HUES64 (cell line): ENCODE results near the gene LAMA4.

Experiments
- H3K27ac ChIP-seq: 2 replicates; pipeline ENCODE4 v1.7.0; 2013; ENCODE audit warnings: low read depth, low read length, inconsistent platforms
- H3K27me3 ChIP-seq: 2 replicates; pipeline ENCODE4 v1.6.1; 2013; ENCODE audit warnings: mild to moderate bottlenecking, low read length; ENCODE audit not compliant: insufficient read depth
- H3K36me3 ChIP-seq: 2 replicates; pipeline ENCODE4 v1.6.1; 2013; ENCODE audit warnings: mild to moderate bottlenecking, low read length; ENCODE audit not compliant: insufficient read depth
- H3K4me1 ChIP-seq: 2 replicates; pipeline ENCODE4 v1.6.1; 2013; ENCODE audit warnings: mild to moderate bottlenecking, low read length, moderate library complexity; ENCODE audit not compliant: insufficient read depth
- H3K4me3 ChIP-seq: 2 replicates; pipeline ENCODE4 v1.5.1; 2013; ENCODE audit warnings: mild to moderate bottlenecking, low read length, moderate library complexity
- H3K9ac ChIP-seq: 2 replicates; pipeline ENCODE4 v1.6.1; 2013; ENCODE audit warnings: mild to moderate bottlenecking, low read depth, low read length
- H3K9me3 ChIP-seq: 2 replicates; pipeline ENCODE4 v1.6.1; 2013; ENCODE audit warnings: low read depth, low read length; ENCODE audit not compliant: insufficient read depth
- WGBS: fragments of 150-250, 120-280 bp; methylation state at CpG from one replicate; pipeline ENCODE4 v1.1.7; 2013; ENCODE audit warnings: missing lambda C conversion rate; 5-methylcytosine and 5-hydroxymethylcytosine counted together

Gene LAMA4

DNA sequence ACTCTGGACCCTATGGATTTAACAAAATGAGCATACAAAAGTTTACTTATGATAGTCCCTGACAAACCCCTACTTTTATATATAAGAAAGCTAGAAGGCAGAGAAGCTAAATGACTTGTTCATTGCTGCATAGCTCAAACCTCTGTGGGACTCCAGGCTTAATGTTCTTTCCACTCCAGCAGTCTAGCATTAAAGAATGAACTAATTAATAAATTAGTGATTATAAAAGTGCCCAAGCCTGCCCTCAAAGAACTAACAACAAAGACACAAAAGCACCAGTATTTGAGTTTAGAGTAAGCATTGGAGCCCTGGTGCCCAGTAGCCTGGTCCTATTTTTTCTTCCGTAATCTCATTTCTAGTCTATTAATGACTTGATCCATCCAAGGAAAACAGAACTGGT is 59.9 kb downstream of the LAMA4 start:
- Histone ChIP-seq H3K36me3 (no peaks in the 10 kb centered on the region), H3K4me1 (peaks cover 8% of the 10 kb centered on the region), H3K27me3 (no peaks in the 10 kb centered on the region), H3K27ac (no peak overlapping the region), H3K9ac (no peak overlapping the region), H3K4me3 (no peak overlapping the region), H3K9me3 (no peaks in the 10 kb centered on the region)
- WGBS: 100% methylated on average over 1 of the region's 1 CpG

DNA sequence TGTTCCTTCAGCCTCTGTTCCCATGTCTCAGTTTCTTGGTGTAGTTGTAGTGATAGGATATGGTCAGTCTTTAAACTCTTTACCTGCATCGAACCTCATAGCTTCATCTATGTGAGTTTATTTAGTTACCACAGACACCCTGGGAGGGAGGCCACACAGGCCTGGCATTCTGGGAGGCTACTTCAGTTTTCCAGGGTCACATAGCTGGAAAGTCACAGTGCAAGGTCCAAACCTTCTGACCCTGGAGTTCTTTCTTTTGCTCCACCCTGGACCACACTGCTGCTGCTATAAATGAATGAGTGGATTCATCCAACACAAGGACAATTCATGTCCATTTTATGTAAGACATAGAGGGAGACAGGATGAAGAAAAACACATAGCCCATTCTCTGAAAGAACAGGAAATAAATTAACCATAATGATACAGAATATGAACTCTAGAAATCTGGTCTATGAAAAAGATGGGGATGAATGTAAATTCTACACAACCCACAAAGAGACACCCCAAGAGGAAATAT is 60.8 kb downstream of the LAMA4 start:
- Histone ChIP-seq H3K27ac (no peak overlapping the region), H3K4me3 (no peak overlapping the region), H3K36me3 (no peaks in the 10 kb centered on the region), H3K9me3 (no peaks in the 10 kb centered on the region), H3K4me1 (peaks cover 2% of the 10 kb centered on the region; the same call in 1 of the 2 replicates), H3K27me3 (no peaks in the 10 kb centered on the region), H3K9ac (no peak overlapping the region)
- WGBS: 90% methylated on average over 1 of the region's 1 CpG

DNA sequence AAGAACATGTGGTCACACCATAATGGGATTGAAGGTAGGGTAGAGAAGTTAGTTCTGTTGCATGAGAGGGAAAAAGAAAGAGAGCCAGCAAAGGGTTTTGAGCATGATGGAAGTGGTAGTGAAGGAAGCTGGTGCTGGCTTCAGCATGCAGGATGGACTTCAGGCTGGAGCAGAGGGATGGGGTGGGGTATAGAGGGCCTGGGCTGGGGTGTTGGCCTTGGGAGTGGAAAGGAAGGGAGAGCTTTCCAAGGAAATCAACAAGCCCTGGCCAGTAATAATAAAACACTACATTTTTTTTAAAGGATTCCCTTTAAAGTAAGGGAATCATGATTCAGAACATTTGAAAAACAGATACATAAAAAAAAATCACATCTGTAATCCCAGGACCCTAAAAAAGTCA is 61.2 kb downstream of the LAMA4 start:
- no peak overlapping the region for H3K9ac ChIP-seq
- H3K27ac ChIP-seq: no peak overlapping the region
- no peaks in the 10 kb centered on the region for H3K9me3 ChIP-seq
- no peaks in the 10 kb centered on the region for H3K27me3 ChIP-seq
- peaks cover 2% of the 10 kb centered on the region; the same call in 1 of the 2 replicates for H3K4me1 ChIP-seq
- no peaks in the 10 kb centered on the region for H3K36me3 ChIP-seq
- H3K4me3 ChIP-seq: no peak overlapping the region

DNA sequence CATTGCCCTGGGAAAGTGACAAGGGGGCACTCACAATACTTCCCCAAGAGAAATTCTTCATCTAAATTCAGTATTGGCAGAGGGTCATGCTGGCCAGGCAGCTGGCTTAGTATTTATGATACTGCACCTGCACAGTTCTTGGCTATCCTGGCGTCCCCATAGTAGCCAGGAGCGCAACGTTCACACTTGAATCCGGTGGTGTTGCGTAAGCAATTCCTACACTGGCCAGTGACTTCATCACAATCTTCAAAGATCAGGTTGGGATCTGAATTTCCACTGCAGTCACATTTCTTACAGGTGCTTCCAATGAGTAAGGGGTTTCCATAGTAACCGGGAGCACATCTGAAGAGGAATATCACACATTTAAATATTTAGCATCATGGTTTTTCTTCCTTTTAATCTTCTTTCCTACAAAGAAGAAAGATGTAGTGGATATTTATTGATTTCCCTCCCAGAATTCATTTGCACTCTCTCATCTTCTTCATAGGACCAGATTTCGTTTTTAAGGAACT is 62.8 kb downstream of the LAMA4 start:
- H3K9ac ChIP-seq: no peak overlapping the region
- peaks cover 2% of the 10 kb centered on the region; the same call in 1 of the 2 replicates for H3K4me1 ChIP-seq
- no peaks in the 10 kb centered on the region for H3K27me3 ChIP-seq
- no peak overlapping the region for H3K27ac ChIP-seq
- no peaks in the 10 kb centered on the region for H3K9me3 ChIP-seq
- no peaks in the 10 kb centered on the region for H3K36me3 ChIP-seq
- no peak overlapping the region for H3K4me3 ChIP-seq
- 95% methylated on average over 6 of the region's 7 CpGs for WGBS

DNA sequence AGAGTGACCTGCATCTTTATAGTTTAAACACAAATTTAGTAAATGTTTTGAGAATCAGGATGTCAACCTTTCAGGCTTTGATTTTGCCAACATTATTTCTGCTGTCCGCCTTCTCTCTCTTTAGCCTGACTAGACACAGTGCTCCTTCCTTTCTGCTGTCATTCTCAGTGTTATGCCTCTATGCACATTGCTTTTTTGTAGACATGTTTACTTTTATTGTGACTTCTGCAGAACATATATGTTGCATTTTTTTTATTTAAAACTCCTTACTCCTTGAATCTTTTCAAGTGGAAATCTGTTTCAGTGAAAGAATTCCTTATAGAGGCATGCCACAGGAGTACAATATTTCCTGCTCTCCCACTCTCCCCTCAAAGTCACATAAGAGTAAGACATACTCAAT is 64.2 kb downstream of the LAMA4 start:
- Histone ChIP-seq H3K9ac (no peak overlapping the region), H3K9me3 (no peaks in the 10 kb centered on the region), H3K27me3 (no peaks in the 10 kb centered on the region), H3K4me1 (peaks cover 2% of the 10 kb centered on the region; the same call in 1 of the 2 replicates), H3K36me3 (no peaks in the 10 kb centered on the region), H3K27ac (no peak overlapping the region), H3K4me3 (no peak overlapping the region)
- WGBS: 93% methylated on average over 1 of the region's 1 CpG

DNA sequence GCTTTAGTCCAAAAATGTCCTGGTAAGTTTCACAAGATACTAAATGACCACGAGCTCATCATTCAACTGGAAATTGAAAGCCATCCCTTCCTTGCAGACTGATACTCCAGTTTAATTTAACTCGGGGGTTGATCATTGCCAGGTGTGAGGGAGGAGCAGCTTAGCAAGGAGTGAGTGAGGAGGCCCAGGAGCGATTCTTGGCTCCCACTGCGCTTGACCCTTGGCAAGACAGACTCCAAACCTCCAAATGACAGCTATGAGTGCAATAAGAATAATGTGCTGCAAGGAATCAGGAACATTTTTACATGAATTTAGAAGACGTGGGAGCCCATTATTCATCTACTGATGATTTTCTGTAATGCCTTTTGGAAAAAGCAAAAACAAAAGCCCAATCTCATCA is 64.9 kb downstream of the LAMA4 start:
- Histone ChIP-seq H3K27ac (no peak overlapping the region), H3K36me3 (no peaks in the 10 kb centered on the region)
- WGBS: 89% methylated on average over 5 of the region's 5 CpGs

DNA sequence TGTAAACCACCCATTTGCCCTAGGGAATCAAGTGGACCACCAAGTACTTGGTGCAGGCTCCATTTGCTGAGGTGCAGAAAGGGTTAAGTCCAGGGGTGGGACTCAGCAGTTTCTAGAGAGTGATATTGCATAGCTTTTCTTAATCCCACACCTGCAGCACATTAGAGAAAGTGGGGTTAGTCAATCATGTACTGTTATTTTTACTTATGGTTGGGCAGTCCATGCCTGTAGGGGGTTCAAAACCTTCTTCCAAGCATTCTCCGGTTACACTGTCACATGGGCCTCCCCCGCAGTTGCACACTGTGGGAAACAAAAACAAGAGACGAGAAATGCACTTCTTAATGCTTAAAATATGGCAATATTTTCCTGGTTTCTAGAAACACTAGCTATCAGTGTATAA is 65.5 kb downstream of the LAMA4 start:
- WGBS: 87% methylated on average over 3 of the region's 3 CpGs
- Histone ChIP-seq H3K27me3 (no peaks in the 10 kb centered on the region), H3K4me1 (peaks cover 2% of the 10 kb centered on the region; the same call in 1 of the 2 replicates), H3K4me3 (no peak overlapping the region), H3K36me3 (no peaks in the 10 kb centered on the region), H3K9ac (no peak overlapping the region), H3K9me3 (no peaks in the 10 kb centered on the region), H3K27ac (no peak overlapping the region)

More for the DNA sequence above, 64.9 kb downstream of the LAMA4 start:
- Histone ChIP-seq H3K27me3 (no peaks in the 10 kb centered on the region), H3K9ac (no peak overlapping the region), H3K4me1 (peaks cover 2% of the 10 kb centered on the region; the same call in 1 of the 2 replicates), H3K4me3 (no peak overlapping the region), H3K9me3 (no peaks in the 10 kb centered on the region)

DNA sequence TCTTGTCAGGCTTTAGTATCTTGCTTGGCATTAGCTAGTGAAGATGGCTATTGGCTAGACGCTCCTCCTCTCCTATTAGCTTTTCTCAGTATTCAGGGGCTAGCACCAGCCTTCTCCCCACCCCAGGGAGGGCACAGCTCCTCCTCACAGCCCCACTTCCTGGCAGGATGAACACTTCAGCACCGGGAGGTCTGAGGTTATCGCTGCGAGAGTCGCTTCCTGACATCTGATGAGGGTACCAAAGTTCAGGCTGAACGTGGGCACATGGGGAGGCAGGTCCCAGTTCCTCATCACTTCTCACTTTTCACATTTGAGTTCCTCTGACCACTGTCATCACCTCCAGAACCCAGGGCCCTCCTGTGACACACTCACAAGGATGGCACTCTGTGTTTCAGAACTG is 66.6 kb downstream of the LAMA4 start:
- no peak overlapping the region for H3K27ac ChIP-seq
- no peaks in the 10 kb centered on the region for H3K9me3 ChIP-seq
- WGBS: 85% methylated on average over 6 of the region's 6 CpGs
- H3K27me3 ChIP-seq: no peaks in the 10 kb centered on the region
- H3K9ac ChIP-seq: no peak overlapping the region
- H3K4me1 ChIP-seq: peaks cover 2% of the 10 kb centered on the region; the same call in 1 of the 2 replicates
- no peaks in the 10 kb centered on the region for H3K36me3 ChIP-seq
- no peak overlapping the region for H3K4me3 ChIP-seq

DNA sequence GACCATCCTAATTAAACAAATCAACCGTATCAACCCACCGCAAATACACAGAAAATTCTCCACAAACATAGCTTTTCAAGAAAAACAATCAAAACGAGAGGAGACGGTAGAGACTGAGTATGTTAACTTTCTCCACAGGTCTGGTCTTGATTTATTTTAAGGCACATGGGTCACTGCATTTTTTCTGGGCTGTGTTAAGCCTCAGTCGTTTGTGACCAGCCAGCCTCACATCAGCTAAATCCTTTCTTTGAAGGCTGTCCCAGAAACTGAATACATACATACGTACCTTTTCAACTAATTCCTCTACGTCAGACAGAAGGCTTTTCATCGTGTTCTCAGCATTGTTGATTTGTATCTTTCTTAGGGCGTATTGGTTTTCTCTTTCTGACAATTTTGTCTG is 69.4 kb downstream of the LAMA4 start:
- H3K36me3 ChIP-seq: no peaks in the 10 kb centered on the region
- H3K9me3 ChIP-seq: no peaks in the 10 kb centered on the region
- WGBS: 93% methylated on average over 9 of the region's 9 CpGs
- H3K27me3 ChIP-seq: no peaks in the 10 kb centered on the region
- H3K27ac ChIP-seq: no peak overlapping the region
- peaks cover 2% of the 10 kb centered on the region; the same call in 1 of the 2 replicates for H3K4me1 ChIP-seq
- H3K4me3 ChIP-seq: no peak overlapping the region
- no peak overlapping the region for H3K9ac ChIP-seq

DNA sequence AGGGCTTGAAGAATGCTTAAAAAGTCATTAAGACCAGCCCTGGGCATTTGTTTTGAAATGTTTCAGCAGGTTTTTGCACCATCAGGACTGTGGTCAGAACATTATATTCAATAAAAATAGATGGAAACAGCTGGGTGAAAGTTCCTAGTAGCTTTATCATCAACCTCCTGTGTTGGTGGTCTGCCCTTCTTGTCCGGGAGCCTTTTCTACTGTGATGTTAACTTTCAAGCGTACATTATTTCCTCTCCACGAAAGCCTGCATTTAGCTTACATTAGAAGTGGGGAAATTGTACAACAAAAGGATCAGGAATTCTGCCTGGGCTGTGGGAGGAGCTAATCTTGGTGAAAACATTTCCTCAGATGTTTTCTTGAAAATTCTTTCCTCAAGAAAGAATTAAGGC is 71.1 kb downstream of the LAMA4 start:
- Histone ChIP-seq H3K4me1 (no peaks in the 10 kb centered on the region), H3K27me3 (no peaks in the 10 kb centered on the region), H3K9me3 (no peaks in the 10 kb centered on the region), H3K4me3 (no peak overlapping the region), H3K36me3 (no peaks in the 10 kb centered on the region), H3K27ac (no peak overlapping the region), H3K9ac (no peak overlapping the region)
- WGBS: 97% methylated on average over 3 of the region's 3 CpGs

DNA sequence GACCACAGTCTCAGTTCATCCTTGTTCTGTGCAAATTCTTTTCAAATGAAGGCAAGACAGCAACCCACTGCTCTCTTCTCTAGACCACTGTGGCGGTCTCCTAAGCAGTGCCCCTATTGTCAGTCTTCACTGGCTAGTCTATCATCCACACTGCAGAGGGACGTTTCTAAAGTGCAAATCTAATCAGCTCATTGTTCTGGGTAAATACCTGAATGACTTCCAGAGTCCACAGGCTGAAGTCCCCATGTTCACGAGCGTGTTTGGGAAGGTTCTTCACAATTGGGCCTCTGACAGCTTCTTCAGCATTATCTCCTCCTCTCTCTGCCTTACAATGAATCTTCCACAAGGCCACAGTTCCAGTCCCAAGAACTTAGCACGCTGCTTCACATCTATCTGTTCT is 73.2 kb downstream of the LAMA4 start:
- Histone ChIP-seq H3K36me3 (no peaks in the 10 kb centered on the region), H3K9ac (no peak overlapping the region), H3K4me3 (no peak overlapping the region), H3K9me3 (no peaks in the 10 kb centered on the region), H3K27me3 (no peaks in the 10 kb centered on the region), H3K4me1 (no peaks in the 10 kb centered on the region), H3K27ac (no peak overlapping the region)
- 87% methylated on average over 5 of the region's 5 CpGs for WGBS
